Liver (tissue), 3 donors: ENCODE measurements around the gene HS3ST2.

Experiments
- ATF3 ChIP-seq: IDR thresholded peaks from 2 replicates; pipeline ENCODE4 v1.6.1; 2016; ENCODE audit warnings: antibody characterized with exemption
- CTCF ChIP-seq: fragments of 150-350 bp; IDR thresholded peaks from 2 replicates; pipeline ENCODE4 v1.5.1; 2017; ENCODE audit warnings: improper control_type of control experiment, low read depth, low read length; ENCODE audit not compliant: missing input control
- GABPA ChIP-seq, 2 donors: IDR thresholded peaks in 1 of 2; conservative IDR thresholded peaks in 1 of 2; 2 replicates each; pipeline ENCODE4 v1.6.1; 2016; ENCODE audit warnings: antibody characterized with exemption in 2 of 2, mild to moderate bottlenecking in 1 of 2, moderate library complexity in 1 of 2
- JUND ChIP-seq, 2 donors: IDR thresholded peaks; 2 replicates each; pipeline ENCODE4 v1.6.1; 2016; ENCODE audit warnings: antibody characterized with exemption in 2 of 2
- MAX ChIP-seq: IDR thresholded peaks from 2 replicates; pipeline ENCODE4 v1.6.1; 2016; ENCODE audit warnings: antibody characterized with exemption
- RAD21 ChIP-seq, 2 donors: IDR thresholded peaks; 2 replicates each; pipeline ENCODE4 v1.6.1; 2016; ENCODE audit warnings: antibody characterized with exemption in 2 of 2, mild to moderate bottlenecking in 2 of 2
- REST ChIP-seq: IDR thresholded peaks from 2 replicates; pipeline ENCODE4 v1.6.1; 2016; ENCODE audit warnings: antibody characterized with exemption, mild to moderate bottlenecking
- SP1 ChIP-seq: IDR thresholded peaks from 2 replicates; pipeline ENCODE4 v1.6.1; 2018; ENCODE audit warnings: antibody characterized with exemption, mild to moderate bottlenecking
- YY1 ChIP-seq: IDR thresholded peaks from 2 replicates; pipeline ENCODE4 v1.6.1; 2016; ENCODE audit warnings: antibody characterized with exemption, mild to moderate bottlenecking
- donor health status: healthy.
- donor health status: healthy.

GRCh38 chr16:22874394-22874793 lies 60.4 kb downstream of the HS3ST2 start:
- no peak for TF ChIP-seq CTCF
- no peak for TF ChIP-seq ATF3
- no peak for TF ChIP-seq REST
- no peak for TF ChIP-seq SP1
- no peak for TF ChIP-seq YY1
- no peak for TF ChIP-seq JUND (IDR thresholded peaks at IDR 0.05)
- no peak for TF ChIP-seq RAD21 (IDR thresholded peaks at IDR 0.05)
- no peak for TF ChIP-seq GABPA (IDR thresholded peaks at IDR 0.05 in 1 of 2, conservative IDR thresholded peaks at IDR 0.05 in 1 of 2)
- no peak for TF ChIP-seq MAX
